ENCODE data around the gene OAS2. TPM values are rescaled to one million over a fixed set of nuclear protein-coding genes. Genes with fewer than 3 reads are reported as not detected.

Gene OAS2
- 27.5 TPM for total RNA-seq

- DNase-seq (ENCODE audit: low spot score) = peak; percentile 78
These were observed at the start of gene OAS2 for GRCh38 chr12:112978163-112979040. OAS2 (plus strand) TSS chr12:112978519; CDS start chr12:112978609, 90 bp downstream.

- no peak for DNase-seq (ENCODE audit: low spot score)
These were observed 49.3 kb upstream of the OAS2 start for GRCh38 chr12:112928978-112929377.

GRCh38 chr12:112929715-112930114 is 48.6 kb upstream of the OAS2 start:
- DNase-seq (ENCODE audit: low spot score) = no peak

GRCh38 chr12:112930350-112930749 is 48.0 kb upstream of the OAS2 start:
- DNase-seq (ENCODE audit: low spot score) = no peak

- DNase-seq (ENCODE audit: low spot score) = no peak
These were observed 45.7 kb upstream of the OAS2 start for GRCh38 chr12:112932485-112933128.

GRCh38 chr12:112933129-112933505 is 45.2 kb upstream of the OAS2 start:
- DNase-seq (ENCODE audit: low spot score) = no peak

GRCh38 chr12:112936264-112936663 is 42.1 kb upstream of the OAS2 start:
- DNase-seq (ENCODE audit: low spot score) = no peak

GRCh38 chr12:112936927-112937326 is 41.4 kb upstream of the OAS2 start:
- no peak for DNase-seq (ENCODE audit: low spot score)

- peak; percentile 86 for DNase-seq (ENCODE audit: low spot score)
These were observed 40.3 kb upstream of the OAS2 start, which contains the start of gene OAS3 for GRCh38 chr12:112937741-112938719. OAS3 (plus strand) TSS chr12:112938474; CDS start chr12:112938531, 57 bp downstream.

GRCh38 chr12:112938751-112939150 is 39.6 kb upstream of the OAS2 start:
- DNase-seq (ENCODE audit: low spot score) = no peak

- DNase-seq (ENCODE audit: low spot score) = no peak
These were observed 38.4 kb upstream of the OAS2 start for GRCh38 chr12:112939761-112940381.

GRCh38 chr12:112941528-112942335 is 36.6 kb upstream of the OAS2 start:
- no peak for DNase-seq (ENCODE audit: low spot score)

- no peak for DNase-seq (ENCODE audit: low spot score)
These were observed 35.7 kb upstream of the OAS2 start for GRCh38 chr12:112942572-112942971.

- DNase-seq (ENCODE audit: low spot score) = no peak
These were observed 34.2 kb upstream of the OAS2 start for GRCh38 chr12:112944024-112944690.

GRCh38 chr12:112945515-112945914 is 32.8 kb upstream of the OAS2 start:
- no peak for DNase-seq (ENCODE audit: low spot score)

- DNase-seq (ENCODE audit: low spot score) = no peak
These were observed 31.9 kb upstream of the OAS2 start for GRCh38 chr12:112946236-112947000.

GRCh38 chr12:112947314-112947713 is 31.0 kb upstream of the OAS2 start:
- no peak for DNase-seq (ENCODE audit: low spot score)

GRCh38 chr12:112947761-112948160 is 30.6 kb upstream of the OAS2 start:
- no peak for DNase-seq (ENCODE audit: low spot score)

GRCh38 chr12:112948806-112949205 is 29.5 kb upstream of the OAS2 start:
- no peak for DNase-seq (ENCODE audit: low spot score)
